ENCODE measurements around the gene PPT1.
"Not testable (repeated sequence)": the region's sequence is repeated elsewhere in the genome, so short reads cannot be mapped to it uniquely, and the experiment has no call there.

PPT1 gene

GRCh38 chr1:40053138-40053887 lies 43.7 kb downstream of the PPT1 start:
- no peak for DNase-seq

- no peak for DNase-seq
Observed at GRCh38 chr1:40050863-40051262, 46.2 kb downstream of the PPT1 start.

GRCh38 chr1:40049725-40050124 lies 47.3 kb downstream of the PPT1 start:
- DNase-seq, result no peak

GRCh38 chr1:40047769-40048168 lies 49.3 kb downstream of the PPT1 start:
- DNase-seq, result no peak

DNA sequence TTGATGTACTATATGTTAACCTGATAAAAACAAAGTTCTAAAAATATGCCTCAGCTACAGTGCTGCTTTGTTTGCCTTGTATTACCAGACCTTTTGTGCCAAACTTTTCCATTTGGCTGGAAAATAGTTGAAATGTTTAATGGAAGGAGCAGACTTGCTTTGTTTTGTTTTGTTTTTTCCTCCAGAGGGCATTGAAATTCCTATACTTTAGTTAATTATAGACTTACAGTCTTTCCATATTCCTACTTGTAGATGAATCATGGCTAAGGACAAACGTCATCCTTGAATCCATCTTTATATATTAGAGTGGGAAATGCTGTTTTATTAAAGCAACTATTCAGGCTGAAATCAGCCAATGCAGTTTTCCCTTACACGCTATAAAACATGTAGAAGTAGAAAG lies 49.8 kb downstream of the PPT1 start:
- DNase-seq, result no peak

GRCh38 chr1:40045766-40046165 lies 51.3 kb downstream of the PPT1 start:
- no peak for DNase-seq

- no peak for DNase-seq
Observed at GRCh38 chr1:40045182-40045581, 51.9 kb downstream of the PPT1 start.

GRCh38 chr1:40044110-40044509 lies 52.9 kb downstream of the PPT1 start:
- DNase-seq, result no peak

GRCh38 chr1:40042341-40042740 lies 54.7 kb downstream of the PPT1 start:
- no peak for DNase-seq

- no peak for DNase-seq
Observed at GRCh38 chr1:40041466-40041838, 55.6 kb downstream of the PPT1 start.

- DNase-seq, result peak; percentile 98
Observed at GRCh38 chr1:40040511-40041465, 56.3 kb downstream of the PPT1 start, which contains the start of gene CAP1. Gene CAP1 (plus strand): TSS chr1:40040729. CDS start chr1:40059347, 18,618 bp downstream.

DNA sequence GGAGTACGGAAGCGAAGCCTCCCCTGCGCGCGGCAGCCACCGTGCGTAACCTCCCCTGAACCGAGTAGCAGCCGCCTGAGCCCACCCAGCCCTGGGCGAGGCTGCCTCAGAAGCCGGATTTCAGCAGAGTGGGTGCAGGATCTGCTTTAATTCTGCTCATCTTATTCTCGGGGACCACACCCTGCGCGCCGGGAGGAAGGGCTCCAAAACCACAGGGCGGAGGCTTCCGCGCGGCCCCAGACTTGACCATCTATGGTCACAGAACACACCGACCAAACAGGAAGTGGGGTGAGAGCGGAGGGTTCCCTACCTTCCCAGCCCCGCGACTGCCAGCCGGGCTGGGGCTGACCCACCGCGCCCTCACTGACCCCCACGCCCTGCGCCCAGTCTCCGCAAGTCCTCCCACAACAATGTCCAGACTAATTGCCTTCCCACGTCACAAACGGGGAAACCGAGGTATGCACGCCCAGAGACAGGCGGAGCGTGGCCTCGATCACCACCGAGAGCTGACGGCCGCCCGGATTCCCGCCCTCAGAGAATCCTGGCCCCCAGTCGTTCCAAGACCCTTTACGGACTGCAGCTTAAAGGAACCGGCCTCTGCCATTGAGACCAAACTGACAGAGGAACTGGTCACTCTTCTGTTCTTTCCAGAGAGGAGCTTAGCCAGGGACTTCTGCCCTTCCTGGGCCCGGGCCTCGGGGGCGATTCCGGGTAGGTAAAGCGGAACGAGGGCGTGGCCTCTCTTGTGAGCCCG lies 57.1 kb downstream of the PPT1 start:
- DNase-seq, result peak; percentile 20

DNA sequence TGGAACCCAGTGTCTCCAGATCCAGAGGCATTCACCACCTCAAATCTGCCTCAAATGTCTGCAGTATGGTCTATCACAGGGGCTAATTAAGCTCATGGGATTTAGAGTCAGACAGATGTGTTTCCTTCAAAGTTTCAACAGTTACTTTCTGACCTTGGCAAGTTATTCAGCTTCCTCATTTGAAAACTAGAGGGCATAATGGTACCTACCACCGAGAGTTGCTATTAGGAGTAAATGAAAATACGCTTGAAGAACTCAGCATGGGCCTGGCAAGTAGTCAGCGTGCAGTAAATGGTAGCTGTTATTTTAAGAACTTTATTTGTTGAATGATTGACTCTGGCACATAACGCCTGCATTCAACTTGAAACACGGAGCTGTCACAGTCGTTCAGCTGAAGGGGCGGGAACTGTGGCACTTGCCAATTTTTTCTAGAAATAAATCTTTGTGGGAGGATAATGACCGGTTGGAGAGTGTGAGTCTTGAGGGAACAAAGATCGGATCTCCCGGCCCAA lies 57.8 kb downstream of the PPT1 start:
- DNase-seq, result no peak

GRCh38 chr1:40038697-40039096 lies 58.4 kb downstream of the PPT1 start:
- DNase-seq, result no peak

DNA sequence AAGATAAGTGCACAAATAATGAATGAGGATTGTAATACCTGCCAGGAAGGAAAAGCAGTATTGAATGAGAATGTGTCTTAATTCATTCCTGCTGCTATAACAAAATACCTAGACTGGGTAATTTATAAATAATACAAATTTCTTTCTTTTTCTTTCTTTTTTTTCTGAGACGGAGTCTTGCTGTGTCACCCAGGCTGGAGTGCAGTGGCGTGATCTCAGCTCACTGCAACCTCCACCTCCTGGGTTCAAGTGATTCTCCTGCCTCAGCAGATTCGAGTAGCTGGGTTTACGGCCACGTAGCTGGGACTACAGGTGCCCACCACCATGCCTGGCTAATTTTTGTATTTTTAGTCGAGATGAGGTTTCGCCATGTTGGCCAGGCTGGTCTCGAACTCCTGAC lies 59.8 kb downstream of the PPT1 start:
- DNase-seq, result not testable (repeated sequence)

- DNase-seq, result no peak
Observed at GRCh38 chr1:40036574-40036973, 60.5 kb downstream of the PPT1 start.

GRCh38 chr1:40034869-40035268 lies 62.2 kb downstream of the PPT1 start:
- no peak for DNase-seq

DNA sequence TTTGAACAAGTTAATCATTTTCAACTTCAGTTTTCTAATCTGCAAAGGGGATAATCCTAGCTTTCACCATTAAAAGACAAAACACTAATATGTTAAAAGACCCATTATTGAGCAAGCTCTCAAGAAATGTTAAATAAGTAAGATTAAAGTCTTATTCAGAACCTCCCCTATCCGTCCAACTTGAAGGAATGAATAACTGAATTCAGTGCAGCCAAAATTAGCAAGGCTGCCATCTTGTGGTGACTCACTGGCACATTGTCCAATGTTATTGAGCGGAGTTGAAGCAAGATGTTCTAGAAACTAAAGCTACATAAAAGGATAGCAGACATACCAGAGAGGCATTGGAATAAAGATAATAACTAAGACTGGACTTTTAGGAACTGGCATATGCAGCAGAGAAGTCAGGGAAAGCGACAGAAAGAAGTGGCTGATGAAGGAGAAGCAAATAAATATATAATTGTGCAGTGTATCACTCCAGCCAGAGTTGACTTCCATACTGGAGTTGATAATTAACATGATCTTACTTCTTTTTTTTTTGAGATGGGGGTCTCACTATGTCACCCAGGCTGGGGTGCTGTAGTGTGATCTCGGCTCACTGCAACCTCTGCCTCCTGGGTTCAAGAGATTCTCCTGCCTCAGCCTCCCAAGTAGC lies 64.7 kb downstream of the PPT1 start:
- DNase-seq, result peak; percentile 43

DNA sequence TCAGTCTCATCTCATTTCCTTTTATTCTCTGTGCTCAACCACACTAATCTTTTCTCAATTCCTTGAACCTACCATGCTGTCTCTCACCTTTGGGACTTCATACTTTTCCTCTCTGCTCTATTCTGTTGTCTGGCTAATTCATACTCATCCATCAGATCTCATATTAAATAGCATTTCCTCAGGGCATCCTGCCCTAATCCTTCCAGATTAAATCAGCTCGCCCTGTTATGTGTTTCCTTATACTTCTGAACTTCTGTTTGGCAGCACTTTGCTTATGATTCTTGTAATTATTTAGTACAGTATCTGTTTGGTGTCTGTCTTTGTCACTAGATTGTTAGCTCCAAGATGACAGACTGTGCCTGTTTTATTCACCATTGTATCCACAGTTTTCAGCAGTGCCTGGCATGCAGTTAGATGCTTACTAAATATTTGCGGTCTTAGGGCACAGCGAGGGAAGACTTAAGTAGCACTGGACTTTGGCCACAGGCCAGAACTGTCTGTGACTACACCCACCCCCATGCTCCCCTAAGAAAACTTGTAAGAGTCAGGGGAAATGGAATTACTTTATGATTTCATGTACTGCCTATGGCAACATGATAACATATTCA lies 66.4 kb downstream of the PPT1 start:
- DNase-seq, result no peak

- DNase-seq, result no peak
Observed at GRCh38 chr1:40029608-40030007, 67.4 kb downstream of the PPT1 start.

- no peak for DNase-seq
Observed at GRCh38 chr1:40027647-40028046, 69.4 kb downstream of the PPT1 start.

GRCh38 chr1:40024671-40025070 lies 72.4 kb downstream of the PPT1 start:
- no peak for DNase-seq

Data from NCI-H1436 (cell line).